Psoas muscle (tissue), 8 donors: ENCODE data around the gene CDK17. TPM values are rescaled to one million over a fixed set of nuclear protein-coding genes. Genes with fewer than 3 reads are reported as not detected.

ENCODE experiments used
- ATAC-seq, 4 donors: fragments of 200-7000 bp; cut with Tn5 transposase; one replicate each; pipeline ENCODE4 v1.9.1; 2020; ENCODE audit warnings: moderate library complexity in 3 of 4, mild to moderate bottlenecking in 2 of 4
- DNase-seq, 2 donors: peaks; one replicate each; pipeline ENCODE4 v3.0.0-alpha.2; 2020
- H3K27ac ChIP-seq: fragments of 200-600 bp; one replicate; pipeline ENCODE4 v1.8.0; 2022
- H3K27me3 ChIP-seq, 3 donors: fragments of 200-600 bp in 1 of 3; one replicate each; pipeline versions ENCODE4 v1.6.1 to v1.8.0; 2013 to 2022; ENCODE audit warnings: low read length in 2 of 3, mild to moderate bottlenecking in 2 of 3, moderate library complexity in 1 of 3; ENCODE audit not compliant: insufficient read depth in 3 of 3
- H3K36me3 ChIP-seq, 2 donors: fragments of 200-600 bp in 1 of 2; one replicate each; pipeline versions ENCODE4 v1.6.1 to v1.8.0; 2013 to 2022; ENCODE audit warnings: low read depth in 1 of 2, mild to moderate bottlenecking in 1 of 2, moderate library complexity in 1 of 2; ENCODE audit not compliant: insufficient read depth in 1 of 2
- H3K4me1 ChIP-seq: fragments of 200-600 bp; one replicate; pipeline ENCODE4 v1.8.0; 2022
- H3K4me3 ChIP-seq: fragments of 200-600 bp; one replicate; pipeline ENCODE4 v1.8.0; 2022; ENCODE audit warnings: mild to moderate bottlenecking
- H3K9me3 ChIP-seq: fragments of 200-600 bp; one replicate; pipeline ENCODE4 v1.8.0; 2022
- CTCF ChIP-seq: fragments of 200-600 bp; IDR thresholded peaks from one replicate; pipeline ENCODE4 v1.8.0; 2022; ENCODE audit warnings: antibody characterized with exemption
- WGBS, 3 donors: extraction: QIAGEN DNeasy Blood & Tissue Kit; methylation state at CpG; one replicate each; pipeline versions ENCODE4 v1.1.6 to v1.1.7; 2013; 5-methylcytosine and 5-hydroxymethylcytosine counted together
- intact Hi-C, 2 donors: fragments of 100-400 bp; cut with DNase I; formaldehyde crosslinking; loops; one replicate each; pipeline versions ENCODE4 v1.11.0 to v1.14.2; 2022
- polyA plus RNA-seq, 3 donors: library from polyadenylated mRNA; stranded (reverse); fragments of 200-250 nt; gene quantifications; one replicate each; pipeline ENCODE4 v1.2.3, GENCODE V29; 2013
- total RNA-seq, 4 donors: library from RNA; stranded (reverse); fragmentation: NEBNext Ultra II Directional in 2 of 4; extraction: Animal tissue kit (Norgen Biotek cat#: 25700) in 2 of 4; gene quantifications; one replicate each; pipeline versions ENCODE4 v1.2.1 to v1.2.4, GENCODE V29; 2021 to 2023
- donor health status: healthy with polysubstance abuse.
- donor health status: DM: no; HTN: no; CAD: no; lungs with moderate emphysema.
- donor health status: Bipolar disorder and iron deficiency.
- donor health status: healthy.
- donor health status: DM: yes; HTN: yes; CAD: no.
- donor health status: DM: no; HTN: no; CAD: no.
- donor health status: DM: no; HTN: no; CAD: no.
- donor health status: DM: yes; HTN: yes; CAD: no.

The CDK17 gene
- total and polyA plus RNA-seq, 7 donors = 7.2 to 21.4 (median 13.3) TPM

DNA sequence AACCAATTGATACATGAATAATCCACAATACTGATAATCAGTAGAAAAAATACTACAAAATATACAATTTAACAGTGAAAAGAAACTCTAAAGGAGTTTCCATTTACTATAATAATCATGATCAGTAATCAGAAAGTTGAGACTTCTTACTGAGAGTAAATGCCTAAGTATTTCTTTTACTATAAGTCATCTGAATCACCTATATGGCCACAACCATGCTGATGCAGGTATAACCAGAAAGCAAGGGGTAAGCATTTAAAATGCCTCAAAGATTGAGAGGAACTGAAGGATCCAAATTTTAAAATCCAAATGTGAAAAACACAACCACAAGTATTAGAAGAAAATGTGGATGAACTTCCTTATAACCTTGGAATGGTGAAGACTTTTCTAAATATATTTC is 23.4 kb downstream of the CDK17 start:
- no peak for DNase-seq
- Histone ChIP-seq H3K36me3 (no peaks in the 10 kb centered on the region), H3K4me1 (peaks cover 15% of the 10 kb centered on the region), H3K9me3 (no peaks in the 10 kb centered on the region), H3K4me3 (no peak overlapping the region), H3K27ac (no peak overlapping the region), H3K27me3 (no peaks in the 10 kb centered on the region)
- no peak for ATAC-seq
- intact Hi-C loops = no loop called here
- TF ChIP-seq CTCF = no peak

DNA sequence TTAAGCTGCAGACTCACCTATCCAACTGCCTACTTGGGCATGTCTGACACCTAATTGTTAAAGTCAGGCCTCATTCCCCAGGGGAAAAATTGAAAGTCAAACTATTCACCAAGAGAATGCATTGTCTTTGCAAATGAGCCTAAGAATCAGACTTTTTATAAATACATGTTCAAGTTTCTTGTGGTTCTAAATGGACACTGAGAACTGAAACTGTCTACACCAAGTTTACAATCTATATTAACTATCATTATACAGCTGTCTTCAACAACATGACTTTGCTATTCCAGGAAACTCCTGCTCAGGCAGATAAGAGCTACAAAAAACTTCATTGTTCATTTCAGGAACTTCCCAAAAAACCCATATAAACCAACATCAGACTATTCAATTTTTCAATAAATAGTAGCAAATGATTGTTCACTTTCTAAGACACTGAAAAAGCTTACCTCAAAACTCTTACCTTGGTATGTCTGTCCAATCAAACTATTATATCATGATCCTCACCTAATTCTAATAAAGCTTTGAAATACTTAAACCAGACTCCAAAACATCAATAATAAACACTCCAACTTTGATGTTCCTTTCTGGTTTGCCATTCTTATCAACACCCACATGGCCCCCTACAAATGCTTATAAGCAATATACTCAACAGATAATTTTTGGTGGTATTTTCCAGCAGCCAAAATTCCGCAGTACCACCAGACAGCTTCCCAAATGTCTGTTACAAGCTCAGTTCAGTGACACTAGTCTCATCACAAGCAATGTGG is 24.2 kb downstream of the CDK17 start:
- Histone ChIP-seq H3K4me1 (peaks cover 22% of the 10 kb centered on the region), H3K27me3 (no peaks in the 10 kb centered on the region), H3K36me3 (no peaks in the 10 kb centered on the region), H3K4me3 (no peak overlapping the region), H3K9me3 (no peaks in the 10 kb centered on the region), H3K27ac (no peak overlapping the region)
- no peak for TF ChIP-seq CTCF
- WGBS, 3 donors = 88 to 93% (median 89%) methylated on average over 1 of the region's 1 CpG
- intact Hi-C loops = no loop called here
- DNase-seq (no peak), ATAC-seq (no peak)

GRCh38 chr12:96375170-96375569 is 25.1 kb downstream of the CDK17 start:
- ATAC-seq = no peak
- H3K4me1 ChIP-seq = peaks cover 26% of the 10 kb centered on the region
- no peak overlapping the region for H3K27ac ChIP-seq

GRCh38 chr12:96371790-96372699 is 28.2 kb downstream of the CDK17 start:
- ATAC-seq = no peak
- intact Hi-C loops = no loop called here

More at GRCh38 chr12:96375170-96375569, 25.1 kb downstream of the CDK17 start:
- no peak overlapping the region for H3K4me3 ChIP-seq
- H3K9me3 ChIP-seq = no peaks in the 10 kb centered on the region
- H3K36me3 ChIP-seq = no peaks in the 10 kb centered on the region
- no peak for DNase-seq
- no peaks in the 10 kb centered on the region for H3K27me3 ChIP-seq
- intact Hi-C loops = no loop called here
- TF ChIP-seq CTCF = no peak

More at GRCh38 chr12:96371790-96372699, 28.2 kb downstream of the CDK17 start:
- no peaks in the 10 kb centered on the region for H3K27me3 ChIP-seq
- H3K4me3 ChIP-seq = no peak overlapping the region
- H3K36me3 ChIP-seq = no peaks in the 10 kb centered on the region
- WGBS, 3 donors = 51 to 66% (median 54%) methylated on average over 2 of the region's 2 CpGs
- DNase-seq = no peak
- no peaks in the 10 kb centered on the region for H3K9me3 ChIP-seq
- H3K4me1 ChIP-seq = peaks cover 39% of the 10 kb centered on the region
- no peak overlapping the region for H3K27ac ChIP-seq
- TF ChIP-seq CTCF = no peak
